GM12891 (cell line): ENCODE data around the gene MCHR1.

Experiments used
- PAX5 ChIP-seq: IDR thresholded peaks from 2 replicates; pipeline ENCODE4 v1.6.1; 2011; ENCODE audit warnings: low read length, moderate library complexity, mild to moderate bottlenecking; ENCODE audit not compliant: insufficient read depth, severe bottlenecking
- POLR2A ChIP-seq: IDR thresholded peaks from 2 replicates; pipeline ENCODE4 v1.6.1; 2011; ENCODE audit warnings: low read depth, low read length, control low read depth
- POLR2AphosphoS5 ChIP-seq: IDR thresholded peaks from 2 replicates; pipeline ENCODE4 v1.6.1; 2011; ENCODE audit warnings: low read depth, low read length, control low read depth
- POU2F2 ChIP-seq: IDR thresholded peaks from 2 replicates; pipeline ENCODE4 v1.6.1; 2011; ENCODE audit warnings: low read depth, mild to moderate bottlenecking, control low read depth, low read length, moderate library complexity
- SPI1 ChIP-seq: IDR thresholded peaks from 2 replicates; pipeline ENCODE4 v1.6.1; 2011; ENCODE audit warnings: low read depth, low read length, control low read depth
- TAF1 ChIP-seq: IDR thresholded peaks from 2 replicates; pipeline ENCODE4 v1.6.1; 2011; ENCODE audit warnings: low read depth, low read length, control low read depth

GRCh38 chr22:40659166-40659565, 20.1 kb upstream of the MCHR1 start:
- TF ChIP-seq POLR2A (no peak), POLR2AphosphoS5 (no peak), TAF1 (no peak), POU2F2 (no peak), PAX5 (no peak), SPI1 (no peak)
